ENCODE results near the gene CLMP. TPM values are rescaled to one million over a fixed set of nuclear protein-coding genes. Genes with fewer than 3 reads are reported as not detected.

Gene CLMP
- total and polyA plus RNA-seq, 9 of the 15 experiments (the other 6 are each of a cell fraction or from before 2014, with no cell fraction given) = 0.02 to 0.15 (median 0.03) TPM; not detected in 6

DNA sequence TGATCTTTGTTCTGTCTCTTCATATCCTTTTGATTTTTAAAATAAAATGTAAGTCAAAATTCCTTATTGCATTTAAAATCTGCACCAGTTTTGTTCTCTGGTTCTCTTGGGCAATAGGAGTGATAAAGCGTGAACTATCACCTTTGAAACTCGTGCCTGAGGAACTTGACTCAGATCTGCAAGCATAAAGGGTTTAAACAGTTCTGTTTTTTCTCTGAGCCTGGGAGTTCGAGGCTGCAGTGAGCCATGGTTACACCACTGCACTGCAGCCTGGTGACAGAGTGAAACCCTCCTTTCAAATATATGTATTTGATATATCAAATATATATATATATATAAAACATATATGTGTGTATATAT lies 38.9 kb upstream of the CLMP start (continued):
- no peak for TF ChIP-seq PHB2 (IDR thresholded peaks at IDR 0.05; ENCODE audit: low read depth)
- no peak for TF ChIP-seq ATF1 (CRISPR knock-in tag; IDR thresholded peaks at IDR 0.05)
- no peak for TF ChIP-seq ATF1 (tag; IDR thresholded peaks at IDR 0.05)
- TF ChIP-seq NFE2 (IDR thresholded peaks at IDR 0.05; ENCODE audit: low read depth) = no peak
- no peak for TF ChIP-seq POLR2AphosphoS2 (IDR thresholded peaks at IDR 0.05; ENCODE audit: low read length)
- no peak for TF ChIP-seq IRF2 (CRISPR knock-in tag; IDR thresholded peaks at IDR 0.05)
- no peak for TF ChIP-seq CC2D1A (IDR thresholded peaks at IDR 0.05)
- no peak for TF ChIP-seq CHD1 (IDR thresholded peaks at IDR 0.05; ENCODE audit: low read length)

DNA sequence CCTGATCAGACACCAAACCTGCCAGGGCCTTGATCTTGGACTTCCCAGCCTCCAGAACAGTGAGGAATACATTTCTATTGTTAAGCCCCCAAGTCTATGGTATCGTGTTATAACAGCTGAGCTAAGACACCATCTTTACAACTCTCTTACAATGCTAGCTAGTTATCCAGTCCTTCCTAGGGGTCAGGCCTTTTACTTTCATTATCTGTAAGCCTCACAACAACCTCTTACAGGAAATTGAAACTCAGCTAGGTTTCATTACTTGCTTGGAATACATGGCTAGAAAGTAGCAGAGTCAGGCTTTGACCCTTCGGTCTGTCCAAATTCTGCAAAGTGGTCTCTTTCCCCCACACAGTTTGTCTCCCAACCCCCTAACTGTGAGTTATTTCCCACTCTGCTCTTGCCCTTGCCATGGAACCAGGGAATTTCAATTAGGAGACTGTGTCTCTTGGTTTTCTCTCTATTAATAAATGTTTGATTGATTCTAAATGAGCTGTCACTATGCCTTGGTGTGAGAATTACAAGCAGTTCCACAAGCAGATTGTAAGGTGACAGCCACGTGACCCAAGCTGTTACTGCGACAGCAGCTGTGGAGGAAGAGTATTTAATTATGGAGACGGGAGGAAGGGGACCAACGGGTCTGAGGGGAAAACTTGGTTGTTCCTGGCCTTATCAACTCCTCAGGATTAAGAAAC lies 38.4 kb upstream of the CLMP start:
- Histone ChIP-seq H3K4me2 (ENCODE audit: insufficient read depth, low read length) (no peak overlapping the region), H3K27ac (ENCODE audit: extremely low read depth, low read depth, low read length) (no peak overlapping the region), H3K9me3 (replicated peaks; ENCODE audit: control insufficient read depth, insufficient read depth, low read depth, low read length) (no peaks in the 10 kb centered on the region), H3K9ac (ENCODE audit: insufficient read depth in 1 of 2, low read depth in 2 of 2, low read length in 2 of 2) (no peak overlapping the region), H3K27me3 (ENCODE audit: control insufficient read depth in 2 of 2, insufficient read depth in 2 of 2, low read length in 2 of 2) (peaks cover 0 to 10% of the 10 kb centered on the region in 2 experiments; a peak in 3 of 5 replicates), H3K36me3 (ENCODE audit: control insufficient read depth, insufficient read depth, low read length) (no peaks in the 10 kb centered on the region), H3K79me2 (ENCODE audit: control insufficient read depth, insufficient read depth, low read length) (no peaks in the 10 kb centered on the region), H2AFZ (ENCODE audit: low read depth, low read length) (no peak overlapping the region), H3K4me3 (no peak overlapping the region), H3K4me1 (replicated peaks in 1 of 2; ENCODE audit: control insufficient read depth in 2 of 2, insufficient read depth in 2 of 2, low read length in 2 of 2) (no peaks in the 10 kb centered on the region), H4K20me1 (replicated peaks; ENCODE audit: control insufficient read depth, insufficient read depth, low read length) (no peaks in the 10 kb centered on the region), H3K9me1 (ENCODE audit: control insufficient read depth, insufficient read depth, low read length) (no peaks in the 10 kb centered on the region)
- DNase-seq (ENCODE audit: extremely low read depth in 1 of 4, low spot score in 3 of 4) (no peak), ATAC-seq (no peak), FAIRE-seq (no peak)
- TF ChIP-seq MYBL2 (IDR thresholded peaks at IDR 0.05; ENCODE audit: low read depth) (no peak), MYBL2 (CRISPR knock-in tag; IDR thresholded peaks at IDR 0.05; ENCODE audit: borderline replicate concordance) (no peak), CCNT2 (IDR thresholded peaks at IDR 0.05; ENCODE audit: borderline replicate concordance, extremely low read depth, insufficient read length, low read depth, low read length) (no peak), ARID2 (IDR thresholded peaks at IDR 0.05) (no peak), ATF1 (CRISPR knock-in tag; IDR thresholded peaks at IDR 0.05) (no peak), ATF1 (tag; IDR thresholded peaks at IDR 0.05) (no peak)
- TF ChIP-seq, protein P1, sequence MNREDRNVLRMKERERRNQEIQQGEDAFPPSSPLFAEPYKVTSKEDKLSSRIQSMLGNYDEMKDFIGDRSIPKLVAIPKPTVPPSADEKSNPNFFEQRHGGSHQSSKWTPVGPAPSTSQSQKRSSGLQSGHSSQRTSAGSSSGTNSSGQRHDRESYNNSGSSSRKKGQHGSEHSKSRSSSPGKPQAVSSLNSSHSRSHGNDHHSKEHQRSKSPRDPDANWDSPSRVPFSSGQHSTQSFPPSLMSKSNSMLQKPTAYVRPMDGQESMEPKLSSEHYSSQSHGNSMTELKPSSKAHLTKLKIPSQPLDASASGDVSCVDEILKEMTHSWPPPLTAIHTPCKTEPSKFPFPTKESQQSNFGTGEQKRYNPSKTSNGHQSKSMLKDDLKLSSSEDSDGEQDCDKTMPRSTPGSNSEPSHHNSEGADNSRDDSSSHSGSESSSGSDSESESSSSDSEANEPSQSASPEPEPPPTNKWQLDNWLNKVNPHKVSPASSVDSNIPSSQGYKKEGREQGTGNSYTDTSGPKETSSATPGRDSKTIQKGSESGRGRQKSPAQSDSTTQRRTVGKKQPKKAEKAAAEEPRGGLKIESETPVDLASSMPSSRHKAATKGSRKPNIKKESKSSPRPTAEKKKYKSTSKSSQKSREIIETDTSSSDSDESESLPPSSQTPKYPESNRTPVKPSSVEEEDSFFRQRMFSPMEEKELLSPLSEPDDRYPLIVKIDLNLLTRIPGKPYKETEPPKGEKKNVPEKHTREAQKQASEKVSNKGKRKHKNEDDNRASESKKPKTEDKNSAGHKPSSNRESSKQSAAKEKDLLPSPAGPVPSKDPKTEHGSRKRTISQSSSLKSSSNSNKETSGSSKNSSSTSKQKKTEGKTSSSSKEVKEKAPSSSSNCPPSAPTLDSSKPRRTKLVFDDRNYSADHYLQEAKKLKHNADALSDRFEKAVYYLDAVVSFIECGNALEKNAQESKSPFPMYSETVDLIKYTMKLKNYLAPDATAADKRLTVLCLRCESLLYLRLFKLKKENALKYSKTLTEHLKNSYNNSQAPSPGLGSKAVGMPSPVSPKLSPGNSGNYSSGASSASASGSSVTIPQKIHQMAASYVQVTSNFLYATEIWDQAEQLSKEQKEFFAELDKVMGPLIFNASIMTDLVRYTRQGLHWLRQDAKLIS (CRISPR knock-in tag; IDR thresholded peaks at IDR 0.05) = no peak
- TF ChIP-seq, protein P2, sequence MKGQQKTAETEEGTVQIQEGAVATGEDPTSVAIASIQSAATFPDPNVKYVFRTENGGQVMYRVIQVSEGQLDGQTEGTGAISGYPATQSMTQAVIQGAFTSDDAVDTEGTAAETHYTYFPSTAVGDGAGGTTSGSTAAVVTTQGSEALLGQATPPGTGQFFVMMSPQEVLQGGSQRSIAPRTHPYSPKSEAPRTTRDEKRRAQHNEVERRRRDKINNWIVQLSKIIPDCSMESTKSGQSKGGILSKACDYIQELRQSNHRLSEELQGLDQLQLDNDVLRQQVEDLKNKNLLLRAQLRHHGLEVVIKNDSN (CRISPR knock-in tag; IDR thresholded peaks at IDR 0.05) = no peak
- intact Hi-C loops (cut with micrococcal nuclease) = no loop called here
- BruUV-seq (replicated peaks) = no TSS peak
- POLR2A ChIA-PET = no interaction called here
- WGBS (ENCODE audit: insufficient coverage, low coverage, missing lambda C conversion rate) = 3% methylated on average over 6 of the region's 6 CpGs
- CTCF ChIA-PET (ENCODE audit: low intra/inter-chr PET ratio) = no interaction called here
- in situ Hi-C loops (cut with MboI) = no loop called here

Measured in K562 (cell line).